MCF 10A (cell line): Measurements from ENCODE around the gene TTLL6. TPM values are rescaled to one million over a fixed set of nuclear protein-coding genes. Genes with fewer than 3 reads are reported as not detected.

Source experiments
- BruUV-seq: library from RNA; stranded (reverse); fragments of 400-500 nt; replicated peaks from 2 replicates; lab custom pipeline; 2021; lab: Mats Ljungman, UMichigan
- CTCF ChIA-PET: fragments of 300-600 bp; sonication (Branson Sonifier 250); formaldehyde crosslinking; extraction: SDS; loops from one replicate; lab custom pipeline; 2021; ENCODE audit warnings: antibody characterized with exemption, inconsistent platforms; lab: Yijun Ruan, JAX
- POLR2A ChIA-PET: fragments of 300-600, 350-650 bp; sonication (Branson Sonifier 250); formaldehyde crosslinking; extraction: SDS; loops from one replicate; lab custom pipeline; 2020; ENCODE audit warnings: antibody characterized with exemption, inconsistent platforms; lab: Yijun Ruan, JAX
- DNase-seq: peaks from one replicate; pipeline ENCODE4 v3.0.0-alpha.2; 2018; ENCODE audit not compliant: unreplicated experiment
- H3K27ac Mint-ChIP-seq: one replicate; pipeline ENCODE4 v1.8.0; 2022; ENCODE audit warnings: mild to moderate bottlenecking, low read depth, mixed read lengths; ENCODE audit not compliant: unreplicated experiment
- H3K27me3 Mint-ChIP-seq: one replicate; pipeline ENCODE4 v1.8.0; 2022; ENCODE audit warnings: mixed read lengths; ENCODE audit not compliant: insufficient read depth, unreplicated experiment
- H3K36me3 Mint-ChIP-seq: one replicate; pipeline ENCODE4 v1.8.0; 2022; ENCODE audit warnings: mild to moderate bottlenecking, moderate library complexity, mixed read lengths; ENCODE audit not compliant: insufficient read depth, unreplicated experiment
- H3K4me1 Mint-ChIP-seq: one replicate; pipeline ENCODE4 v1.8.0; 2022; ENCODE audit warnings: mixed read lengths; ENCODE audit not compliant: insufficient read depth, unreplicated experiment
- H3K4me3 Mint-ChIP-seq: one replicate; pipeline ENCODE4 v1.8.0; 2022; ENCODE audit warnings: mild to moderate bottlenecking, moderate library complexity, mixed read lengths; ENCODE audit not compliant: unreplicated experiment
- H3K9me3 Mint-ChIP-seq: one replicate; pipeline ENCODE4 v1.8.0; 2022; ENCODE audit warnings: mixed read lengths; ENCODE audit not compliant: unreplicated experiment
- intact Hi-C: fragments of 100-400 bp; cut with micrococcal nuclease; formaldehyde crosslinking; loops from 2 replicates; pipeline ENCODE4 v1.14.1; 2022
- total RNA-seq: library from RNA; stranded (reverse); gene quantifications from 2 replicates; pipeline ENCODE4 v1.2.3, GENCODE V29; 2022
- TF ChIP-seq, protein P1 (sequence below): fragments of 200-600 bp; IDR thresholded peaks from one replicate; pipeline ENCODE4 v1.8.0; 2022; ENCODE audit warnings: antibody characterized with exemption, mild to moderate bottlenecking; ENCODE audit not compliant: unreplicated experiment

The TTLL6 gene
- total RNA-seq, 1 experiment from 2014 or later, result not detected

DNA sequence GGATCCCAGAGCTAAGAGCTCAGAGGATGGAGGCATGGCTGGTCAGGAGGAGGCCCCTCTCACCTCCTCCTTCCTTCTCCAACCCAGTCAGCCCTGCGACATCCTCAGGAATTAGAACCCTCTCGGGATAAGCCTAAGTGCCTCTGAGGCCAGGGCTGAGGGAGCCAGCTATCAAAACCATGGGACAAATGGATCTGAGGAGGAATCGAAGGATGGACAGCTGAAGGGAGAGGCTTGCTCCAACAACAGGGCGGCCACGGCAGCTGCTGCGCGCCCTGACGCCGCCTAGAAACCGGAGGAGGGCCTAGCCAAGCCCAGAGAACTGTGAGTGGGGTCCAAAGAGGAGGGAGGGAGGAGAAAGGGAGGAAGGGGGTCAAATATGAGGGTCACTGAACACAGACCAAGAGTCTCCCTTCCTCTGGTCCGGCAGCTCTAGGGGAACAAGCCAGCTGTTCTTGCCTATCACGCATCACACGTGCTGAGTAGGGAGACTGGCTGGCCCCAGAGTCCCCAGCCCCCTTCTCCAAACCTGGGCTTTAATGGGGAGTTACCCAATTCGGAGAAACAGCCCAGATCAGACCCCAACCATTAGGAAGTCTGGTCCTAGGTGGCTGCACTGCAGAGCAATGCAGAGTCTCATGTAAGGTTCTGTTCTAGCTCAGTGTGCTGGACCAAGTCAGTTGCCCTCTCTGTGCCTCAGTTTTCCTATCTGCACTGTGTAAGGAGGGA is 82.5 kb downstream of the TTLL6 start:
- Mint-ChIP-seq H3K4me3 (no peak overlapping the region), H3K4me1 (no peaks in the 10 kb centered on the region), H3K9me3 (no peaks in the 10 kb centered on the region), H3K27me3 (peaks cover 100% of the 10 kb centered on the region), H3K36me3 (peaks cover 5% of the 10 kb centered on the region), H3K27ac (no peak overlapping the region)
- intact Hi-C loops, result no loop called here
- DNase-seq, result no peak
- POLR2A ChIA-PET, result no interaction called here
- no TSS peak for BruUV-seq
- TF ChIP-seq, protein P1, sequence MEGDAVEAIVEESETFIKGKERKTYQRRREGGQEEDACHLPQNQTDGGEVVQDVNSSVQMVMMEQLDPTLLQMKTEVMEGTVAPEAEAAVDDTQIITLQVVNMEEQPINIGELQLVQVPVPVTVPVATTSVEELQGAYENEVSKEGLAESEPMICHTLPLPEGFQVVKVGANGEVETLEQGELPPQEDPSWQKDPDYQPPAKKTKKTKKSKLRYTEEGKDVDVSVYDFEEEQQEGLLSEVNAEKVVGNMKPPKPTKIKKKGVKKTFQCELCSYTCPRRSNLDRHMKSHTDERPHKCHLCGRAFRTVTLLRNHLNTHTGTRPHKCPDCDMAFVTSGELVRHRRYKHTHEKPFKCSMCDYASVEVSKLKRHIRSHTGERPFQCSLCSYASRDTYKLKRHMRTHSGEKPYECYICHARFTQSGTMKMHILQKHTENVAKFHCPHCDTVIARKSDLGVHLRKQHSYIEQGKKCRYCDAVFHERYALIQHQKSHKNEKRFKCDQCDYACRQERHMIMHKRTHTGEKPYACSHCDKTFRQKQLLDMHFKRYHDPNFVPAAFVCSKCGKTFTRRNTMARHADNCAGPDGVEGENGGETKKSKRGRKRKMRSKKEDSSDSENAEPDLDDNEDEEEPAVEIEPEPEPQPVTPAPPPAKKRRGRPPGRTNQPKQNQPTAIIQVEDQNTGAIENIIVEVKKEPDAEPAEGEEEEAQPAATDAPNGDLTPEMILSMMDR, result no peak
- CTCF ChIA-PET, result interaction anchor here (0.5 to 1.2 kb wide), 8 partner anchors 9 to 1096 kb away, joined by 3 to 9 read pairs (median 4); no protein-coding TSS in a partner anchor

DNA sequence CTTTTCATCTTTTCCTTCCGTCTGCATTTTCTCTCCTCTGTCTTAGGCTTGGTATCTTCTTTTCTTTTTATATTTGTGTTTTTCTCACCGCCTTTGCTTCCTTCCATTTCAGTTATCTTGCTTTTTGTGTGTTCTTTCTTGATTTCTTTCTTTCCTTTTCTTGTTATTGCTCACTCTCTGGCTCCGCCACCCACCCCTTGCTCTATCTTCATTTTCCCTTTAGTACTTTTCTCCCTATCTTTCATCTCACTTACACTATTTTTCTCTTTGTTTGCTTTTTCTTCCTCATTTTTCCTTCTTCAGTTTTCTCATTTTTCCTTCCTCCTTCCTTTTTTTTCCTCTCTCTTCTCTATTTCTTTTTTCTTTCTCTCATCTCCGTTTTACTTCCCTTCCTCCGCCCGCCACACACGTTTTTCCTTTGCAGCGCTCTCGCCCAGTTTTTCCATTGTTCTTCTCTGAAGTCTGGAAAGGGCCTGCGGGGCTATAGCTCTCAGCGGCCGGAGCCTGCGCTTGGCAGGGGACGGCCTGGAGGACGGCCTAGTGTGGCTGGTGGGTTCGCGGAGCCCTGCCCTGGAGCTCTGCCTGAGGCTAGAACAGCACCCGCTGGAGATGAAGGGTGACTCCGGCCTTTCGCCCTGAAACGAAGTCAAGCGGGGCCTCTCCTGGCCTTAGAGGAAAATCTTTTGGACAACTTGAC is 83.2 kb downstream of the TTLL6 start:
- no peak for DNase-seq
- Mint-ChIP-seq H3K36me3 (no peaks in the 10 kb centered on the region), H3K4me3 (no peak overlapping the region), H3K4me1 (peaks cover 3% of the 10 kb centered on the region), H3K9me3 (no peaks in the 10 kb centered on the region), H3K27ac (no peak overlapping the region), H3K27me3 (peaks cover 100% of the 10 kb centered on the region)
- intact Hi-C loops, result no loop called here
- TF ChIP-seq, protein P1, result no peak
- CTCF ChIA-PET, result interaction anchor here (0.5 to 1.2 kb wide), 7 partner anchors 9 to 398 kb away, joined by 3 to 9 read pairs (median 4); no protein-coding TSS in a partner anchor
- no TSS peak for BruUV-seq
- POLR2A ChIA-PET, result no interaction called here

DNA sequence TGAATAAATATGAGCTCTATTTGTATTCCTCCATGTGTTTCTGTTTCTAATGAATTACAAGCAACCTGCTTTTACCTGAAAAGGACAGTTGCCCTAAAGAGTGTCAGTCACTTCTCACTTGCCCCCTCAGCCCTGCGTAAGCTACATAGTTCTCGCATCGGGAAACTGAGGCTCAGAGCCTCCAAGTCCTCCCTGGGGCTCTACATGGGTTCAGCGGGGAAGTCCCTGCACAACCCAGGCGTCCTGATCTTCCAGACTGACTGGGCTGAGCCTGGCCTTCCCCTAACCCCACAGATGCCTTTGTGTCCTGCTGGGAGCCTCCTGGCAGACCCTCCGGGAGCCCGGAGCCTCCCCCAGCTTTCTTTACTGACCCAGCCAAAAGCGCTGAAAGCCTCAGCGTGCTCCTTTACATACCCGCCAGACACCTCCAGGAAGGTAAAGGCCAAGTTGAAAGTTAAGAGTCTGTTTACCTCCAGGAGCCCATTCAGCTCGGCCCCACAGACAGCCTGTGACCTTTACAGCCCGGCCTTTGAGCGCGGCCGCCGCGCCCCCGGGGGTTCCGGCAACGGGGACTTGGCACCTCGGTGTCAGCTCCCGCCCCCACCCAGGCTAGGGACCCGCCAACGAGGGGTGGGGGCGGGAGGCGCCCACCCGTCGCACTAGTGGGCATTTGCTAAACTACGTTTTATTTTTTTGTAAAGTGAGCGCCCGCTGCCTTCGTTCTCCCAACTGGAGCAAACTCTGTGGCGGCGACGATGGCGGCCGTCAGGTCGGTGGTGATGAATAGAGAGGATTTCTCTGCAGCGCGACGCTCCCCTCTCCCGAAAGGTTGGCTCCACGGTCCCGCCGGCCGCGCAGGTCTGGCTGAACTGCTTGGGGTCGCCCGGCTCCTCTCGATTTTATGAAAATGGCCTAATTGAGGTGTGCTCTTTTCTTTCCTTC is 84.1 kb downstream of the TTLL6 start:
- TF ChIP-seq, protein P1, result no peak
- intact Hi-C loops, result no loop called here
- ChIA-PET POLR2A (interaction anchor here (0.7 kb wide), 1 partner anchor 1935 kb away, joined by 3 read pairs; no protein-coding TSS in a partner anchor), CTCF (interaction anchor here (0.6 to 1.4 kb wide), 6 partner anchors 8 to 843 kb away, joined by 3 to 10 read pairs (median 4); partner anchors contain the start of gene PRAC2)
- no peak overlapping the region for H3K27ac Mint-ChIP-seq
- H3K27me3 Mint-ChIP-seq, result peaks cover 100% of the 10 kb centered on the region
- no TSS peak for BruUV-seq
- peaks cover 6% of the 10 kb centered on the region for H3K4me1 Mint-ChIP-seq
- no peaks in the 10 kb centered on the region for H3K9me3 Mint-ChIP-seq
- no peaks in the 10 kb centered on the region for H3K36me3 Mint-ChIP-seq
- DNase-seq, result no peak
- H3K4me3 Mint-ChIP-seq, result no peak overlapping the region
